Upper lobe of left lung (tissue), 4 donors: Measurements from ENCODE around the gene ASCC3.

Experiments
- CTCF ChIP-seq, 6 experiments: fragments of 450-650 bp in 4 of 6; fragments of 200-600 bp in 2 of 6; sonication (generic) in 2 of 6; IDR thresholded peaks; one replicate each; pipeline ENCODE4 v1.5.1; 2016 to 2019; ENCODE audit warnings: antibody characterized with exemption in 6 of 6
- POLR2A ChIP-seq, 4 donors: fragments of 450-650 bp; IDR thresholded peaks; one replicate each; pipeline ENCODE4 v1.5.1; 2016 to 2017; ENCODE audit warnings: antibody characterized with exemption in 4 of 4, mild to moderate bottlenecking in 2 of 4

GRCh38 chr6:100924534-100925227 lies 43.6 kb upstream of the ASCC3 start:
- TF ChIP-seq POLR2A (IDR thresholded peaks at IDR 0.05) (no peak), CTCF (IDR thresholded peaks at IDR 0.05) (no peak)
